CD1c-positive myeloid dendritic cell (primary cell): Measurements from ENCODE around the gene PHF21B.

Experiments
- DNase-seq: peaks from one replicate; pipeline ENCODE4 v3.0.0-alpha.2; 2016; ENCODE audit errors: extremely low spot score

The PHF21B gene

GRCh38 chr22:45014654-45015053, 4.8 kb upstream of the PHF21B start:
- no peak for DNase-seq

- DNase-seq = no peak
Measured at GRCh38 chr22:45013138-45013537, 3.3 kb upstream of the PHF21B start.

GRCh38 chr22:45010532-45010900, 711 bp upstream of the PHF21B start:
- no peak for DNase-seq

- DNase-seq = no peak
Measured at GRCh38 chr22:45008751-45009605, 827 bp downstream of the PHF21B start.

GRCh38 chr22:45008186-45008681, 1.6 kb downstream of the PHF21B start:
- no peak for DNase-seq

- no peak for DNase-seq
Measured at GRCh38 chr22:45007391-45008185, 2.2 kb downstream of the PHF21B start.

- no peak for DNase-seq
Measured at GRCh38 chr22:45006964-45007390, 2.8 kb downstream of the PHF21B start.

GRCh38 chr22:45006111-45006963, 3.5 kb downstream of the PHF21B start:
- DNase-seq = no peak

- no peak for DNase-seq
Measured at GRCh38 chr22:45001653-45002052, 8.2 kb downstream of the PHF21B start.

GRCh38 chr22:45000330-45000729, 9.5 kb downstream of the PHF21B start:
- no peak for DNase-seq

- DNase-seq = no peak
Measured at GRCh38 chr22:44999687-45000086, 10.1 kb downstream of the PHF21B start.

GRCh38 chr22:44999231-44999630, 10.6 kb downstream of the PHF21B start:
- no peak for DNase-seq

- no peak for DNase-seq
Measured at GRCh38 chr22:44998296-44998695, 11.5 kb downstream of the PHF21B start.

GRCh38 chr22:44997060-44997459, 12.7 kb downstream of the PHF21B start:
- DNase-seq = no peak

GRCh38 chr22:44996648-44997047, 13.2 kb downstream of the PHF21B start:
- no peak for DNase-seq

- no peak for DNase-seq
Measured at GRCh38 chr22:44996120-44996519, 13.7 kb downstream of the PHF21B start.

GRCh38 chr22:44995715-44996114, 14.1 kb downstream of the PHF21B start:
- DNase-seq = no peak

GRCh38 chr22:44995105-44995514, 14.7 kb downstream of the PHF21B start:
- DNase-seq = no peak

GRCh38 chr22:44994399-44995104, 15.3 kb downstream of the PHF21B start:
- no peak for DNase-seq

GRCh38 chr22:44992166-44992565, 17.6 kb downstream of the PHF21B start:
- no peak for DNase-seq

GRCh38 chr22:44991218-44991617, 18.6 kb downstream of the PHF21B start:
- no peak for DNase-seq
